HepG2 (cell line): ENCODE results near the gene SH2B2. TPM values are rescaled to one million over a fixed set of nuclear protein-coding genes. Genes with fewer than 3 reads are reported as not detected.

ENCODE experiments used
- ETV5 ChIP-seq: IDR thresholded peaks from 2 replicates; pipeline ENCODE4 v1.6.1; 2018; ENCODE audit warnings: missing biosample characterization, missing genetic modification reagents, inconsistent platforms, borderline replicate concordance
- FOXO4 ChIP-seq: sonication (generic); formaldehyde crosslinking; conservative IDR thresholded peaks from 2 replicates; pipeline ENCODE4 v1.8.1; 2023; ENCODE audit warnings: missing genetic modification reagents
- HNF4A ChIP-seq: sonication (generic); formaldehyde crosslinking; IDR thresholded peaks from 2 replicates; pipeline ENCODE4 v1.4.0; 2020; ENCODE audit warnings: missing genetic modification reagents
- HOXA3 ChIP-seq: sonication (generic); formaldehyde crosslinking; IDR thresholded peaks from 2 replicates; pipeline ENCODE4 v1.5.0; 2020; ENCODE audit warnings: missing genetic modification reagents
- IRF9 ChIP-seq: sonication (generic); formaldehyde crosslinking; IDR thresholded peaks from 2 replicates; pipeline ENCODE4 v1.8.0; 2022; ENCODE audit warnings: missing genetic modification reagents, mild to moderate bottlenecking, borderline replicate concordance
- MIXL1 ChIP-seq: IDR thresholded peaks from 2 replicates; pipeline ENCODE4 v1.6.1; 2016
- PHF8 ChIP-seq: sonication (generic); formaldehyde crosslinking; IDR thresholded peaks from 2 replicates; pipeline ENCODE4 v1.5.0; 2020; ENCODE audit warnings: missing genetic modification reagents
- ZBTB20 ChIP-seq: sonication (generic); formaldehyde crosslinking; IDR thresholded peaks from 2 replicates; pipeline ENCODE4 v1.8.1; 2023; ENCODE audit warnings: missing genetic modification reagents, low read depth, mild to moderate bottlenecking, borderline replicate concordance
- ZNF317 ChIP-seq: sonication (generic); formaldehyde crosslinking; IDR thresholded peaks from 2 replicates; pipeline ENCODE4 v1.5.0; 2020; ENCODE audit warnings: mild to moderate bottlenecking, missing genetic modification reagents
- ZNF564 ChIP-seq: sonication (generic); formaldehyde crosslinking; IDR thresholded peaks from 2 replicates; pipeline ENCODE4 v1.8.1; 2023; ENCODE audit warnings: mild to moderate bottlenecking, missing genetic modification reagents
- ZNF607 ChIP-seq: sonication (generic); formaldehyde crosslinking; IDR thresholded peaks from 2 replicates; pipeline ENCODE4 v1.5.1; 2020; ENCODE audit warnings: missing genetic modification reagents, mild to moderate bottlenecking, borderline replicate concordance
- ZNF770 ChIP-seq: sonication (generic); formaldehyde crosslinking; IDR thresholded peaks from 2 replicates; pipeline ENCODE4 v1.5.0; 2020; ENCODE audit warnings: mild to moderate bottlenecking, missing genetic modification reagents
- ZNF788 ChIP-seq: sonication (generic); formaldehyde crosslinking; IDR thresholded peaks from 2 replicates; pipeline ENCODE4 v1.5.0; 2020; ENCODE audit warnings: mild to moderate bottlenecking, missing genetic modification reagents, borderline replicate concordance
- polyA plus RNA-seq, 8 experiments: library from polyadenylated mRNA; depleted of rRNA in 3 of 8; stranded (reverse) in 7 of 8; unstranded in 1 of 8; fragments of >200 nt; fragmentation: Illumina TruSeq in 4 of 8; extraction: Trizol in 4 of 8; gene quantifications; 2 replicates each; pipeline versions ENCODE4 v1.2.1 to v1.2.3, GENCODE V29; 2011 to 2016; ENCODE audit warnings: low read depth in 4 of 8, missing spikeins in 1 of 8, mixed read lengths in 1 of 8; ENCODE audit not compliant: insufficient read depth in 1 of 8
- total RNA-seq, 5 experiments: library from RNA; depleted of rRNA; stranded (reverse); fragments of >200 nt; fragmentation: Illumina TruSeq; extraction: Trizol; gene quantifications; 2 replicates each; pipeline ENCODE4 v1.2.3, GENCODE V29; 2016; ENCODE audit warnings: low read depth in 1 of 5
- TF ChIP-seq, protein P1 (sequence below): sonication (generic); formaldehyde crosslinking; IDR thresholded peaks from 2 replicates; pipeline ENCODE4 v1.8.1; 2022; ENCODE audit warnings: low read depth, mild to moderate bottlenecking, missing genetic modification reagents
- TF ChIP-seq, protein P2 (sequence below): fragments of 450-650 bp; IDR thresholded peaks from 2 replicates; pipeline ENCODE4 v1.6.1; 2016
- TF ChIP-seq, protein P3 (sequence below): sonication (generic); formaldehyde crosslinking; IDR thresholded peaks from 2 replicates; pipeline ENCODE4 v1.5.1; 2020; ENCODE audit warnings: missing genetic modification reagents, mild to moderate bottlenecking, borderline replicate concordance

The SH2B2 gene
- total and polyA plus RNA-seq, 2 of the 13 experiments (the other 11 are each of a cell fraction or from before 2014, with no cell fraction given): 0.46 to 1.3 TPM

GRCh38 chr7:102363549-102364393 is 77.1 kb downstream of the SH2B2 start (continued):
- 0 out of 2 replicates have a peak, but pooled peaks have one; percentile 37 for TF ChIP-seq IRF9 (CRISPR knock-in tag)
- TF ChIP-seq ZNF770: peak; percentile 61
- peak; percentile 26; the same call in 1 of the 2 replicates for TF ChIP-seq ZNF788 (CRISPR knock-in tag)
- TF ChIP-seq, protein P1, sequence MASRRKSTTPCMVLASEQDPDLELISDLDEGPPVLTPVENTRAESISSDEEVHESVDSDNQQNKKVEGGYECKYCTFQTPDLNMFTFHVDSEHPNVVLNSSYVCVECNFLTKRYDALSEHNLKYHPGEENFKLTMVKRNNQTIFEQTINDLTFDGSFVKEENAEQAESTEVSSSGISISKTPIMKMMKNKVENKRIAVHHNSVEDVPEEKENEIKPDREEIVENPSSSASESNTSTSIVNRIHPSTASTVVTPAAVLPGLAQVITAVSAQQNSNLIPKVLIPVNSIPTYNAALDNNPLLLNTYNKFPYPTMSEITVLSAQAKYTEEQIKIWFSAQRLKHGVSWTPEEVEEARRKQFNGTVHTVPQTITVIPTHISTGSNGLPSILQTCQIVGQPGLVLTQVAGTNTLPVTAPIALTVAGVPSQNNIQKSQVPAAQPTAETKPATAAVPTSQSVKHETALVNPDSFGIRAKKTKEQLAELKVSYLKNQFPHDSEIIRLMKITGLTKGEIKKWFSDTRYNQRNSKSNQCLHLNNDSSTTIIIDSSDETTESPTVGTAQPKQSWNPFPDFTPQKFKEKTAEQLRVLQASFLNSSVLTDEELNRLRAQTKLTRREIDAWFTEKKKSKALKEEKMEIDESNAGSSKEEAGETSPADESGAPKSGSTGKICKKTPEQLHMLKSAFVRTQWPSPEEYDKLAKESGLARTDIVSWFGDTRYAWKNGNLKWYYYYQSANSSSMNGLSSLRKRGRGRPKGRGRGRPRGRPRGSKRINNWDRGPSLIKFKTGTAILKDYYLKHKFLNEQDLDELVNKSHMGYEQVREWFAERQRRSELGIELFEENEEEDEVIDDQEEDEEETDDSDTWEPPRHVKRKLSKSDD (CRISPR knock-in tag): peak; percentile 80; the same call in 1 of the 2 replicates
- TF ChIP-seq ZNF317: 0 out of 2 replicates have a peak, but pooled peaks have one; percentile 39
- TF ChIP-seq, protein P2, sequence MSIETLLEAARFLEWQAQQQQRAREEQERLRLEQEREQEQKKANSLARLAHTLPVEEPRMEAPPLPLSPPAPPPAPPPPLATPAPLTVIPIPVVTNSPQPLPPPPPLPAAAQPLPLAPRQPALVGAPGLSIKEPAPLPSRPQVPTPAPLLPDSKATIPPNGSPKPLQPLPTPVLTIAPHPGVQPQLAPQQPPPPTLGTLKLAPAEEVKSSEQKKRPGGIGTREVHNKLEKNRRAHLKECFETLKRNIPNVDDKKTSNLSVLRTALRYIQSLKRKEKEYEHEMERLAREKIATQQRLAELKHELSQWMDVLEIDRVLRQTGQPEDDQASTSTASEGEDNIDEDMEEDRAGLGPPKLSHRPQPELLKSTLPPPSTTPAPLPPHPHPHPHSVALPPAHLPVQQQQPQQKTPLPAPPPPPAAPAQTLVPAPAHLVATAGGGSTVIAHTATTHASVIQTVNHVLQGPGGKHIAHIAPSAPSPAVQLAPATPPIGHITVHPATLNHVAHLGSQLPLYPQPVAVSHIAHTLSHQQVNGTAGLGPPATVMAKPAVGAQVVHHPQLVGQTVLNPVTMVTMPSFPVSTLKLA: peak; percentile 81
- TF ChIP-seq HOXA3 (CRISPR knock-in tag): peak; percentile 52; the same call in 1 of the 2 replicates
- TF ChIP-seq ZNF564 (CRISPR knock-in tag): 0 out of 2 replicates have a peak, but pooled peaks have one; percentile 27
- peak; percentile 84 for TF ChIP-seq ETV5
- 0 out of 2 replicates have a peak, but pooled peaks have one; percentile 16 for TF ChIP-seq MIXL1 (CRISPR knock-in tag)
- peak; percentile 73; the same call in 1 of the 2 replicates for TF ChIP-seq ZBTB20 (CRISPR knock-in tag)
- TF ChIP-seq ZNF607 (CRISPR knock-in tag): peak; percentile 57; the same call in 1 of the 2 replicates
- peak; percentile 86; the same call in 1 of the 2 replicates for TF ChIP-seq FOXO4 (CRISPR knock-in tag)
- TF ChIP-seq HNF4A (CRISPR knock-in tag): 0 out of 2 replicates have a peak, but pooled peaks have one; percentile 24
- TF ChIP-seq, protein P3, sequence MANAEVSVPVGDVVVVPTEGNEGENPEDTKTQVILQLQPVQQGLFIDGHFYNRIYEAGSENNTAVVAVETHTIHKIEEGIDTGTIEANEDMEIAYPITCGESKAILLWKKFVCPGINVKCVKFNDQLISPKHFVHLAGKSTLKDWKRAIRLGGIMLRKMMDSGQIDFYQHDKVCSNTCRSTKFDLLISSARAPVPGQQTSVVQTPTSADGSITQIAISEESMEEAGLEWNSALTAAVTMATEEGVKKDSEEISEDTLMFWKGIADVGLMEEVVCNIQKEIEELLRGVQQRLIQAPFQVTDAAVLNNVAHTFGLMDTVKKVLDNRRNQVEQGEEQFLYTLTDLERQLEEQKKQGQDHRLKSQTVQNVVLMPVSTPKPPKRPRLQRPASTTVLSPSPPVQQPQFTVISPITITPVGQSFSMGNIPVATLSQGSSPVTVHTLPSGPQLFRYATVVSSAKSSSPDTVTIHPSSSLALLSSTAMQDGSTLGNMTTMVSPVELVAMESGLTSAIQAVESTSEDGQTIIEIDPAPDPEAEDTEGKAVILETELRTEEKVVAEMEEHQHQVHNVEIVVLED (CRISPR knock-in tag): peak; percentile 96
- TF ChIP-seq PHF8: peak; percentile 97
